ENCODE results near the gene KIAA1958.
A peak's percentile ranks its signal among the peaks of the same experiment; 100 is the strongest.

Gene KIAA1958

DNA sequence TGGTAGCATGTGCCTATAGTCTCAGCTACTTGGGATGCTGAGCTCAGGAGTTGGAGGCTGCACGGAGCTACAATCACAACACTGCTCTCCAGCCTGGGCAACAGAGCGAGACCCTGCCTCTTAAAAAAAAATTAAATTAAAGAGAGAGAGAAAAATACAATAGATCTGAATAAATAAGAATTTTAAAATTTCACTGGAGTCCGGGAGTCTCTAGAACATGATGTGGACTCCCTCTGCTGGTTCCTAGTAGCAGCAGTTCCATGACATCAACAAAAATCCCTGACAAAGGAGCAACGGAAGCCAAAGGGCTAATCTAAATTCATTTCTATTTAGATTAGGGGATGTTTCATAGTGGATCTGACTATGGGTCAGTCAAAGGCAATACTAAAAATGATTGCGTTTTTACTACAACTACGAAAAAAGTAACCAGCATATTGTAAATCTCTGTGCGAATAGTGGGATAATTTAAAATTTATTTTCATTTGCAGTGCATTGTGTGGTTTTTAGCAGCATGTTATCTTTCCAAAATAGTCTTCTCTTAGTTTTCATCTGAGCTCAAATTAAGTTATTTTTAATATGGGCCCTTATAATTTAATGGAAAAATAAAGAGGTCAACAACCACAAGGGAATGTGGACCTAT is 224.5 kb downstream of the KIAA1958 start:
- in situ Hi-C loops (cut with HindIII; ENCODE audit: low sequenced_read_pairs) = loop anchor here (10.0 kb wide), 1 partner anchor 616 kb away; no protein-coding TSS in a partner anchor
- peak; percentile 39 for DNase-seq (ENCODE audit: low read depth)
- TF ChIP-seq, protein P1, sequence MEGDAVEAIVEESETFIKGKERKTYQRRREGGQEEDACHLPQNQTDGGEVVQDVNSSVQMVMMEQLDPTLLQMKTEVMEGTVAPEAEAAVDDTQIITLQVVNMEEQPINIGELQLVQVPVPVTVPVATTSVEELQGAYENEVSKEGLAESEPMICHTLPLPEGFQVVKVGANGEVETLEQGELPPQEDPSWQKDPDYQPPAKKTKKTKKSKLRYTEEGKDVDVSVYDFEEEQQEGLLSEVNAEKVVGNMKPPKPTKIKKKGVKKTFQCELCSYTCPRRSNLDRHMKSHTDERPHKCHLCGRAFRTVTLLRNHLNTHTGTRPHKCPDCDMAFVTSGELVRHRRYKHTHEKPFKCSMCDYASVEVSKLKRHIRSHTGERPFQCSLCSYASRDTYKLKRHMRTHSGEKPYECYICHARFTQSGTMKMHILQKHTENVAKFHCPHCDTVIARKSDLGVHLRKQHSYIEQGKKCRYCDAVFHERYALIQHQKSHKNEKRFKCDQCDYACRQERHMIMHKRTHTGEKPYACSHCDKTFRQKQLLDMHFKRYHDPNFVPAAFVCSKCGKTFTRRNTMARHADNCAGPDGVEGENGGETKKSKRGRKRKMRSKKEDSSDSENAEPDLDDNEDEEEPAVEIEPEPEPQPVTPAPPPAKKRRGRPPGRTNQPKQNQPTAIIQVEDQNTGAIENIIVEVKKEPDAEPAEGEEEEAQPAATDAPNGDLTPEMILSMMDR (IDR thresholded peaks at IDR 0.05; ENCODE audit: low read depth, low read length, missing control alignments) = peak; percentile 85
- no peak overlapping the region for H3K4me3 ChIP-seq (ENCODE audit: low read depth, low read length)

- H3K4me3 ChIP-seq (ENCODE audit: low read depth, low read length) = no peak overlapping the region
- in situ Hi-C loops (cut with HindIII; ENCODE audit: low sequenced_read_pairs) = loop anchor here (10.0 kb wide), 1 partner anchor 618 kb away; no protein-coding TSS in a partner anchor
- TF ChIP-seq, protein P1 (IDR thresholded peaks at IDR 0.05; ENCODE audit: low read depth, low read length, missing control alignments) = no peak
- DNase-seq (ENCODE audit: low read depth) = no peak
Observed at GRCh38 chr9:112712678-112713077, 226.1 kb downstream of the KIAA1958 start.

DNA sequence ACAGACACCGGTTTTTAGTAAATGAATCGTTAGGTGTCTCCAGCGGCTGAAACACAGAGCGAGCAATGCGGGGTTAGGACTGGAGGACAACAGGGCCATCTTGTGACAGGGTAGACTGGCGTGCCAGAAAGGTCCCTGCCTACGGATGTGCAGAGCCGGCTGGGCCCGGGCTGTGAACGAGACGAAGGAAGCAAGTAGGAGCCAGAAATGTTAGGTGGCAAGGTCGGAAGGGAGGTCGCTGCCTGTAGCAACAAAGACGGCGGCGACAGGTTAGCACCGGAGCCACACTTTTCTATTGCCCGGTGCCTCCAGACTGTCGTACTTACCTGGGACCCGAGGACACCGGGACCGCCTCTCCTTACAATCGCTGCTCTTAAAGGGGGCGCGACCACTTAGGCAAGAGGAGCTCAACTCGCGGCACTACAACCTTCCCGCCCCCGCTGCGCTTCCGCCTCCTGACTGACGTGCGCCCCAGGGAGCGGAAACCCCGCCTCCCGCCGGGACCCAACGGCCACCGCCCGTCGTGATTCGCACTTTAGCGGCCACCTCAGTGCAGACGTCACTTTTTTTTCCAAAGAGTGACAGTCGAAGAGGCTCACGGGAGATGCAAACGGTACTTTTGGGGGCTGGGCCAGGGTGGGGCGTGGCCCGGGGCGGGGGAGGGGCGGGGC is 231.2 kb downstream of the KIAA1958 start, which contains the start of gene INIP:
TSS of gene INIP (minus strand) at position 457 of the 671 bp plus-strand sequence. CDS start 1,632 bp downstream, outside the sequence.
- H3K4me3 ChIP-seq (ENCODE audit: low read depth, low read length) = peak within 1 kb of the TSS; percentile 80
- in situ Hi-C loops (cut with HindIII; ENCODE audit: low sequenced_read_pairs) = loop anchor here (10.0 kb wide), 1 partner anchor 623 kb away; no protein-coding TSS in a partner anchor
- DNase-seq (ENCODE audit: low read depth) = peak; percentile 77
- TF ChIP-seq, protein P1 (IDR thresholded peaks at IDR 0.05; ENCODE audit: low read depth, low read length, missing control alignments) = no peak
